HT1080 (cell line): ENCODE measurements around the gene PGP. TPM values are rescaled to one million over a fixed set of nuclear protein-coding genes. Genes with fewer than 3 reads are reported as not detected.

Experiments
- DNase-seq: peaks from one replicate; pipeline ENCODE4 v3.0.0-alpha.2; 2015; ENCODE audit warnings: low read depth
- total RNA-seq: library from RNA; depleted of rRNA; stranded (reverse); fragments of >200 nt; shearing (Covaris generic); gene quantifications from 2 replicates; pipeline ENCODE4 v1.2.3, GENCODE V29; 2014

Gene PGP
- total RNA-seq, 1 experiment from 2014 or later: 50.1 TPM

DNA sequence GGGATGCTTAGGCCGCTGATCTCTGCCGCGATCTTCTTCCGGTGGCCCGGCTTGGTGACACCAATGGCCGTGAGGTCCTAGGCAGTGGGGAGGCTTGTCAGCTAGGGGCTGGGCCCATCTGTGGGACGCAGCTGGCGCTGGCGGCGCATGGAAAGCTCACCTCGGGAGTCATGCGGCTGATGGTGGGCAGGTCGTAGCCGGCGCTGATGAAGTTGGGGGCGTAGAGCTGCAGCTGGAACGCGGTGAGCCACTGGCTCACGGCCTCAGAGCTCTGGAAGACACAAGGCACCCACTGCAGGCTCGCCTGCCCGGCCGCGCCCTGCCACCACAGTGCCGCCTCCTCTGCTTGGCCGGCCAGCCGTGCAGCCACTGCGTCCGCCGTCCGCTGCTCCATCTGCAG lies 31.0 kb downstream of the PGP start:
- no peak for DNase-seq

DNA sequence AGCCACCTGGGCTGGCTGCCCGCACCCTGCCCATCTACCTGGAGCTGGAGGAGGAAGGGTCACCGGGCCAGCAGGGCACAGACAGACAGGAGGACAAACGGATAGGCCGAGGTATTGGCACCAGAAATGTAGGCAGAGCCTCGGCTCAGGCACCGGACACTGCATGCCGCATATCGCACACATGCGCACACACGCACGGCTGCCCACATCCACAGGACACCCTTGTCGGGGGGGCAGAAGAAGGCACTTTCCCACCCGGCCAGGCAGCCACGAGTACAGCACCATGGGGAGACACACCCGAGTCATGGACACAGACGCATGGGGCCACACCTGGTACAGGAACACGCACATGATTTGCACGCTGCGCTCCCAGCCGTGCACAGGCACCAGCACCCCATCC lies 32.7 kb downstream of the PGP start:
- DNase-seq: no peak

DNA sequence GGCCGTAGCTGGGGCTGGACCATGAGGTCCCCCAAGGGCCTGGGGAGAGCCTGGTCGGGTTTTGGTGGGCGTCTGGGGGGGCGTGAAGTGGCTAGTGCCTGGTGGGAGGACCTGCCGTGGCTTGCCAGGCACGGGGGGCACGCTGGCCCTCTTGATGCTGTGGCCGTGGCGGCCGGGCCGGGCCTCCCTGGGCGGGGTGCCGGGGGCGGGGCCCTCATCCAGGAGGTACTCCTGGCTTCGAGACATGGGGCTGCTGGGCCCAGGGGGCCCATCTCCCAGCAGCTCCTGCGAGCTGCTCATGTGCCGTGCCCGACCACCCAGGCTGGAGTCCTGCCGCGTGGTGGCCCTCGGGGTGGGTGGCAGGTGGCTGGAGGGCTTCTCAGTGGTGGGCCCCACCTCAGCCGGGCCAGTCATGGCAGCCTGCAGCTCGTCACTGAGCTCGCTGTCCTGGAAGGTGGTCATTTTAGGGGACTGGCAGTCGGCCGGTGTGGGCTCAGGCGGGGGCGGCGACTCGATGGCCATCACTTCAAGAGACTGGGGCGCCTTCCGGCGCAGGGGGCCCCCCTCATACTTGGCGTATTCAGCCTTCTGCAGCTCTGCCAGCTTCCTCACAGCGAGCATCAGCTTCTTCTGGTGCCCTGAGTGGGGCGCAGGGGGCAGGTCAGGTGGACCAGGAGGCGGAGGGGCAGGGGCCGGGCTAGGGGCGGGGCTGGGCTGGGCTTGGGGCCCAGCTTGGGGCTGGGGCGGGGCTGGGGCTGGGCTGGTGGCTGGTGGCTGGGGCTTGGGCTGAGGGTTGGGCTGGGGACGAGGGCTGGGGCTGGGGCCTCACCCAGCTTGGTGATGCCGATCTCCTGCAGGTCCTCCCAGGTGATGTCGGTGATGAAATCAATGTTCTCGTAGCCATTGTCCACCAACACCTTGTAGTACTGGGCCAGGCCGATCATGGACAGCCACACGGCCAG lies 33.4 kb downstream of the PGP start:
- no peak for DNase-seq

DNA sequence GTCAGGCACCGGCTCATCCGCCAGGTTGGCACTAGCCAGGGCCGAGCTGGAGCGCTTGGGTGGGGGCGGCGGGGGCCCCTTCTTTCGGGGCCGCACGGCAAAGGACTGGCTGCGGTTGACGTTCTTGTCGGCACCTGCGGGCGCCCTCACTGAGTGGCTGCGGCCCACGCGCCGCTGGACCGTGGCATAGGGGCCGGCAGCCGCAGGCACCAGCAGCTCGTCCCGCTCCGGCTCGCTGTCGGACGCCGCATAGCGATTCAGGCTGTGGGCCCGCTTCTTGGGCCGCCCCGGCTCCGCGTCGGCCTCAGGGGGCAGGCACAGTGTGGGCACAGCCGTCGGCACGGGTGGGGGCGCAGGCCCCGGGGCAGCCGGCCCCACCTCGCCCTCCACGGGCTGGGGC lies 34.2 kb downstream of the PGP start:
- DNase-seq: no peak

GRCh38 chr16:2179576-2179975 lies 35.1 kb downstream of the PGP start:
- DNase-seq: no peak

DNA sequence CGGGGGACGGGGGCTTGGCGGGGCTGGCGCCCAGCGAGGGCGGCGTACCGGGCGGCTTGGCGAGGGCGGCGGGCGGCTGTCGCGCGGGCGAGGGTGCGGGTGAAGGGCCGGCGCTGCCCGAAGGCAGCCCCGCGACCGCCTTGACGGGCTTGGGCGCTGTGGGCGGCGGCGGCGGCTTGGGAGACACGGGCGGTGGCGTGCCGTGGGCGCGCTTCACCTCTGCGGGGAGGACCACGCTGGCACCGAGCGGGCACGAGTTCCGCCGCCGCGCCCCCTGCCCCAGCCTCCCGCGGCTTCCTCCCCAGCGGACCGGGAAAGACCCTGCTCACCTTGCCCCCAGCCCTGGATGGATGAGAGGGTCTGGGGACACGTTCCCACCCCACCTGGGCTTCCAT lies 35.5 kb downstream of the PGP start:
- DNase-seq: no peak

DNA sequence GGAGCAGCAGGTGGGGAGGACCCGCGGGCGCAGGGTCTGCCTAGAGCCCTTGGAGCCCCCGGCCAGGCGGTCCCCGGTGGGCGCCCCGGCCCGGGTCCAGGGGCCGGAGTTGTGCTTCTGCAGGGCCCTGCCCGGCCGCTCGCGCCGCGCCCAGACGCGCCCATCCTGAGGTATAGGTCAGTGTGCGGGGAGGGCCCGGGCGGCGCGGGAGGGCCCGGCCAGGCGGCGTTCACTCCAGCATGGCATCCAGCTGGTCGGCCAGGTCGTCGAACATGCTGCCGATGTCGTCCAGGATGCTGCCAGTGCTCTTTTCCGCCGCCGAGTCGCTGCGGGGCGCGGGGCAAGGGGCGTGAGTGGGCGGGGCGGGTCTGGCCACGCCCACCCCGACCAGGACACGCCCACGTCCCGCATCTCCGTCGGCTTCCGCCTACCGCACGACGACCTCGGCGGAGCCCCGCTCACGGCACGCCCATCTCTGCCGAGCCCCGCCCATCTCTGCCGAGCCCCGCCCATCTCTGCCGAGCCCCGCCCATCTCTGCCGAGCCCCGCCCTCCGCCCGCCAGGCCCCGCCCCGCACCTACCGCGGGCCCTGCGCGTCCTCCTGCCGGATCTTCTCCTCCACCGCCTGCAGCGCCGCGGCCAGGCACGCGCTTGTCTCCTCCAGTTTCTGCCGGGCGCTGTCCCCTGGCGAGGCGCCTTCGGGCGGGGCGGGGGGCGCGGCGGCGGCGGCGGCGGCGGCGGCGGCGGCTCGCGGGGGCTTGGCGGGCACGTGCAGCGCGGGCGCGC lies 36.1 kb downstream of the PGP start:
- no peak for DNase-seq

DNA sequence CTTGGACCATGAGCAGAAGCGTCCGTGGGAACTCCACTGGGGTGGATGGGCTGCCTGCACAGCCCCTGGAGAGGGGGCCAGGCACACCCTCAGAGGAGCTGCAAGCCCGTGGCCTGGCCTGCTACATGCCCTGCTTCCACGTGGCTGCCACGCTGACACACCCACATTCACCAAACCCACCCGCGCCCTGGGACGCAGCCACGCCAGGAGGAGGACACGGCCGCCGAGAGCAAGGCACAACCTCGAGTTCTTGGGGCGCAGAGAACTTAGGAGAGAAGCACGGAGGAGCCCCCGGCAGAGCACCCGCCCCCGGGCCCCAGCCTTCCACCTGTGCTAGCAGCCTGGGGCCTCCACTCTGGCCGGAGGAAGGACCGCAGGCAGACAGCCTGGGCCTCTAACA lies 37.1 kb downstream of the PGP start:
- DNase-seq: no peak

GRCh38 chr16:2177101-2177500 lies 37.5 kb downstream of the PGP start:
- no peak for DNase-seq

DNA sequence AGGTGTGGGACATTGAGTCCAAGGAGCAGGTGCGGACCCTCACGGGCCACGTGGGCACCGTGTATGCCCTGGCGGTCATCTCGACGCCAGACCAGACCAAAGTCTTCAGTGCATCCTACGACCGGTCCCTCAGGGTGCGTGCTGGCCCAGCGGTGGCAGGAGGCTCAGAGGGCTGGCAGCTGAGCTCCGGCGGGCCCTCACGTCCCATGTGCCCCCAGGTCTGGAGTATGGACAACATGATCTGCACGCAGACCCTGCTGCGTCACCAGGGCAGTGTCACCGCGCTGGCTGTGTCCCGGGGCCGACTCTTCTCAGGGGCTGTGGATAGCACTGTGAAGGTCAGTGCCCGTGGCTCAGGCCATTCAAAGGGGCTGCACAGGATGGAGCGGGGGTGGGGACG lies 38.6 kb downstream of the PGP start:
- DNase-seq: no peak

- no peak for DNase-seq
Observed at GRCh38 chr16:2175454-2175853, 39.2 kb downstream of the PGP start.

GRCh38 chr16:2174396-2175131 lies 40.1 kb downstream of the PGP start:
- no peak for DNase-seq

GRCh38 chr16:2173916-2174315 lies 40.7 kb downstream of the PGP start:
- no peak for DNase-seq

DNA sequence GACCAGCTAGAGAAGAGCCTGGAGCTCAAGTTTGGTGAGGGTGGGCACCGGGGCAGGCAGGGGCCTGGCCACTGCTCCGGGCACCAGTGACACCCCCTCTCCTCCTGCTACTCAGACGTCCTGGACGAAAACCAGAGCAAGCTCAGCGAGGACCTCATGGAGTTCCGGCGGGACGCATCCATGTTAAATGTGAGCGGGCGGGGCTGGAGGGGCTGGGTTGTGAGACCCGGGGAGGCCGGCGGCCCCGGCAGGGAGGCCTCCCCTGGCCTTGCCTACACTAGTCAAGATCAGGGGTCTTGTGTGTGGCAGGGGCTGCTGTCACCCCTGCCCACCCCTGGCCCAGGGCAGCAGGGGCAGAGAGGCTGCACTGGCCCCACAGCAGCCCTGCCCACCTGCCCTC lies 41.3 kb downstream of the PGP start:
- no peak for DNase-seq

DNA sequence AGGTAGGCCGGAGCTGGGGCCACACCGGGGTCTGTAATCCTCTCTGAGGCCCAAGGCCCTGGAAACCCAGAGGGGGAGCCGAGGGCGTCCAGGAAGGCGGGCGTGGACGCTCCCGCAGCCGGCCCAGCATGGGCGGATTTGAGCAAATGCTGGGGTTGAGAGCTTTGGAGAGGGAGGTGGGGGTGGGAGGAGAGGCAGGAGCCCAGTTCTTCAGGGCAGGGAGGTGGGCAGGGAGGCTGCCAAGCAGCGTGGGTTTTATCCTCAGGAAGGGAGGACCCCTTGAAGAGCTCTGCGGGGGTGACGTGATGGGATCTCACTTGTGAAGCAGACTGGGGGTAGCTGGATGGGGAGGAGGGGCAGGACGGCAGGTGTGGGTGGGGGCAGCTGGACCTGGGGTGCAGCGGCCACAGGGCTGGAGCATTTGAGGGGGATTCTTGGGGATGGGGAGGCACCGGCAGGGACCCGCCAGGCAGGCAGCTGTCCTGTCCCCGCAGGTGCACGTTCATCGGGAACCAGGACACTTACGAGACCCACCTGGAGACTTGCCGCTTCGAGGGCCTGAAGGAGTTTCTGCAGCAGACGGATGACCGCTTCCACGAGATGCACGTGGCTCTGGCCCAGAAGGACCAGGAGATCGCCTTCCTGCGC lies 41.8 kb downstream of the PGP start:
- no peak for DNase-seq

DNA sequence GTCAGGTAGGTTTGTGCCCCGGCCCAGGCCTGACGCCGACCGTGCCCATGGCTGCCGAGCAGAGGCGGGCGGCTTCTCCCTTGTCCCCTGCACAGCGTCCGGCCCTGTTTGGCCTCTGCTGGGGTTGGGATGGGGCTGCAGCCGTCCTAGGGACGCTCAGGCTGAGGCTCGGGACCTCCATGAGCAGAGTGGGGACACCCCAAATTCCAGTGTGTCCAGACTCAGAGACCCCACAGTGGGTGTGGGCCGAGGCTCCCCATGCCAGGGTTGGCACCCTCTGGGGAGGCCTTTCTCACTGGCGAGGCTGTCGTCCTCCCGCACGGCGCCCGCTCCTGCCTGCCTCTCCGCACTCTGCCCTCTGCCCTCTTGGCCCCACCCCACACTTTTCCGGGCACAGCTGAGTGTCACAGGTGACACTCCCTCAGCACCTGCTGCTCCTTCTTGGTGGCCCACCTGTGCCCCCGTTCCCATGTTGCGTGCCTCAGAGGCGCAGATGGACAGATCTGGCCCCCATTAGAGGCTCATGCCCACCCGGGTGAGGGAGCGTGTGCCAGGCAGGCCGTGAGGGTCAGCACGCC lies 43.0 kb downstream of the PGP start:
- no peak for DNase-seq

- no peak for DNase-seq
Observed at GRCh38 chr16:2170587-2171435, 43.8 kb downstream of the PGP start.

DNA sequence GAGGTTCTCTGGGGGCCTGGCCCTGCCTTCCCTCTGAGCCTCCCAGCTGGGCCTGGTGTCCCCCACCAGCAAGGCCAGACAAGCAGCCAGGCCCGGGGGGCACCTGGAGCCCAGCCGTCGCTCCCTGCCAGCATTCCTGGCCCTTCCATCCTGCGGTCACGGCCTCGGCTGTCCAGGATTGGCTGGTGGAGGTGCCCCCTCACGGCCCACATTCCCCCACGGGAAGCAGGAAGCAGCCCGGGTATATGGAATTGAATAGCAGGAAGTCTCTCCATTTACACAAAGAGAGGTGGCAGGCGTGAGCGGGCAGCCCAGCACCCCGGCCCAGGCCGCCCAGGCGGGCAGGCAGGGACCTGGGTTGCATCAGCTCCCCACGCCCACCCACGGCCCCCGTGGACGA lies 44.6 kb downstream of the PGP start:
- DNase-seq: no peak

DNA sequence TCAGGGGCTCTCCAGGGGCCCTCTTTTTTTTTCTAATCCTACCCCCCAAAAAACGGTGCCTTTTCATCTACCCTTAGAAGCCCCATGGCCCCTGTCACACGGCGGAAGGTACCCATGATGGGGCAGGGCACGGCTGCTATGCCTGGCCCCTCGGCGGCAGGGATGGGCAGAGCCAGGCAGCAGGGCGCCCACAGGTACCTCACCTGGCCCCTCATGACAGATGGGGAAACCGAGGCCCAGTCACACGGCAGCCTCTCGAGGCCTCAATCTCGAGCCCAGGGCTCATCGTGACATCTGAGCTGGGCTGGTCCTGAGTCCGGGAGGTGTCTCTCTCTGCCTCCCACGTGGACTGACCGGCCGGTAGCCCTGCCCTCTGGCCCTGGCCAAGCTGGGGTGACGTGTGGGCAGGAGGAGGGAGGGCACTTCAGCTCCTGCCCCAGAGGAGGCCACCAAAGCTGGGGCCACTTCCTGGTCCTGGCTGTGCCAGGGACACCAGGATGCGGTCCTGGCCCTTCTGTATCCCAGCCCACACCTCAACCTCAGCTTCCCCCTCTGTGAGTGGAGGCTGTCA lies 47.5 kb downstream of the PGP start:
- no peak for DNase-seq
